Thoracic aorta (tissue), 2 donors: Measurements from ENCODE around the gene TRIO. TPM values are rescaled to one million over a fixed set of nuclear protein-coding genes. Genes with fewer than 3 reads are reported as not detected.

Experiments used
- ATAC-seq: fragments of 150-250 bp; one replicate; pipeline ENCODE4 v1.8.0; 2017; ENCODE audit warnings: low read depth; ENCODE audit not compliant: insufficient number of reproducible peaks, low FRiP score
- DNase-seq: peaks from one replicate; pipeline ENCODE4 v3.0.0-alpha.2; 2020; ENCODE audit warnings: low spot score
- H3K27ac ChIP-seq, 2 donors: fragments of 200-600 bp; sonication (generic); 1 replicate in 1 of 2; 2 replicates in 1 of 2; pipeline ENCODE4 v1.5.1; 2016; ENCODE audit warnings: mild to moderate bottlenecking in 2 of 2, moderate library complexity in 2 of 2
- H3K27me3 ChIP-seq: fragments of 200-600 bp; sonication (generic); replicated peaks from 2 replicates; pipeline ENCODE4 v1.6.0; 2016; ENCODE audit warnings: mild to moderate bottlenecking; ENCODE audit not compliant: insufficient read depth
- H3K36me3 ChIP-seq: fragments of 200-600 bp; sonication (generic); one replicate; pipeline ENCODE4 v1.5.1; 2016
- H3K4me1 ChIP-seq, 2 donors: fragments of 200-600 bp; sonication (generic); 1 replicate in 1 of 2; 2 replicates in 1 of 2; pipeline versions ENCODE4 v1.5.1 to v1.6.0; 2016; ENCODE audit warnings: low read depth in 2 of 2, mild to moderate bottlenecking in 1 of 2; ENCODE audit not compliant: control insufficient read depth in 1 of 2
- H3K4me3 ChIP-seq: fragments of 200-600 bp; sonication (generic); 2 replicates; pipeline ENCODE4 v1.5.1; 2016; ENCODE audit warnings: mild to moderate bottlenecking
- H3K9me3 ChIP-seq: fragments of 200-600 bp; sonication (generic); 2 replicates; pipeline ENCODE4 v1.5.1; 2016
- CTCF ChIP-seq: fragments of 200-600 bp; sonication (generic); IDR thresholded peaks from one replicate; pipeline ENCODE4 v1.5.1; 2019; ENCODE audit warnings: antibody characterized with exemption
- total RNA-seq, 2 donors: library from RNA; depleted of rRNA; stranded (reverse); fragments of >200 nt; gene quantifications; one replicate each; pipeline versions ENCODE4 v1.1.0 to v1.2.3, GENCODE V29; 2016

TRIO gene
- total RNA-seq, 2 donors from 2014 or later = 219 to 300 TPM

DNA sequence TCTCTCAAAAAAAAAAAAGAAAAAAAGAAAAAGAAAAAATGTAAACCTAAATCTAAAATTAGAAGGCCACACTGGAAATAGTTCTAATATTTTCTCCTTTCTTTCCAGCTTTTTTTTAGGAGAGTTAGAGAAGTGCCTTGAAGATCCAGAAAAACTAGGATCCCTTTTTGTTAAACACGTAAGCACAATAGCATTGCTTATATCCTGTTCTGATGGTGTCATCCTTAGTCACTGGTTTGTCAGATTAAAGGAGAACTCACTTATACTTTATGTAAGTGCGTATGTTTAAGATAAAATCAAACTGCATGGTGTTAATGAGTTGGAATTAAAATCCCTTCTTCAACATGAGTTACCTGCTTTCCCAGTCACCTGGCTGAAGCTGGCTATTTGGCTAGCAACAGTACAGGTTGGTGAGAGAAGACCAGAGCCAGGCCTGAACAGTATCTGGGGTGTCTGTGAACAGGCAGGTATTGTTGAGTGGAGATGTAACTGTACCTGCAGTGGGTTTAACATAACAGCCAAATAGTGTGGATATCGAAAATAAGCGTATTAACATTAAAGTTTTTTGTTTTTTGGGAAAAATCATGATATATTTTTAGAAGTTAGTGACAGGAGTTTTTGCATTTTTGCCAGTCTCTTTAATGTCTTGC lies 333.8 kb downstream of the TRIO start:
- Histone ChIP-seq H3K27me3 (no peaks in the 10 kb centered on the region), H3K4me1 (no peaks in the 10 kb centered on the region), H3K36me3 (peaks cover 62% of the 10 kb centered on the region), H3K27ac (no peak overlapping the region), H3K4me3 (no peak overlapping the region), H3K9me3 (no peaks in the 10 kb centered on the region)
- TF ChIP-seq CTCF = no peak
- ATAC-seq = no peak
- no peak for DNase-seq

DNA sequence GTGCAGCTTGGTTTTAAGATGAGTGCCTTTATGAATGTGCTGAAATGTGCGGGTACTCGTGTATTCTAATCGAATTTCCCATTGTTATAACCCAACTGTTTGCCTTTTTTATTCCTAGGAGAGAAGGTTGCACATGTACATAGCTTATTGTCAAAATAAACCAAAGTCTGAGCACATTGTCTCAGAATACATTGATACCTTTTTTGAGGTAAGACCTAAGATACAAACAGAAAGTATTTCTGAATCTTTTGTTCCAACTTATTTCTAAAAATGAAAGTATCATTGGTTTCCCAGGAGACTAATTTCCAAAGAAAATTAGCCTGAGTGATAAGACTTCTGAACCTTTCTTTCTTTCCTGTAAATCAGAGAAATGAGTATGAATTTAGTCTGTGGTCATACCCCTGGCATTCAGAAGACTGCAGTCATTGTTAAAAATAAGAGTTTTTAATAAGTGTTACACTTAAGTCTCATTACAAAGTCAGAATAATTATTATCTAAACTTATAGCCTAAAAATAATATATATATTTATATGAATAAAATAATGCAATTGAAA lies 336.1 kb downstream of the TRIO start:
- ATAC-seq (no peak), DNase-seq (no peak)
- peaks cover 70% of the 10 kb centered on the region for H3K36me3 ChIP-seq
- H3K4me3 ChIP-seq = no peak overlapping the region
- no peaks in the 10 kb centered on the region for H3K4me1 ChIP-seq
- no peak overlapping the region for H3K27ac ChIP-seq
- H3K9me3 ChIP-seq = no peaks in the 10 kb centered on the region
- H3K27me3 ChIP-seq = no peaks in the 10 kb centered on the region
- TF ChIP-seq CTCF = no peak

DNA sequence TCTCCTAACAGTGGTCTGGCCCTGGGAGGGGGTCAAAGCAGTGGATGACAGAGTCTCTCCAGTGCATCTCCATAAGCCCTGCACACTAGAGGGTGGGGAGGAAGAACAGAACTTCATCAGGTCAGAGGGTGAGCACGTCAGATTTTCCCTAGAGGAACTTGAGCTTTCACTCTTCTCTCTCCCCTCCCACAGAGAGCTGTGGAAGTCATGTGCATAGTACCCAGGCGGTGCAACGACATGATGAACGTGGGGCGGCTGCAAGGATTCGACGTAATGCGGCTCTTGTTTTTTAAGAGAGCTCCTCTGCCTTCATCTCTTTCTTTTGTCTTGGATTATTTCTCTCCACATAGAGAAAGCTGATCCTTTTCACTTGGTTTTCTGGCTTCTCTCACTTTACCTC lies 338.2 kb downstream of the TRIO start:
- Histone ChIP-seq H3K4me3 (no peak overlapping the region), H3K4me1 (no peaks in the 10 kb centered on the region), H3K27ac (no peak overlapping the region), H3K36me3 (peaks cover 69% of the 10 kb centered on the region), H3K9me3 (no peaks in the 10 kb centered on the region), H3K27me3 (no peaks in the 10 kb centered on the region)
- no peak for DNase-seq
- TF ChIP-seq CTCF = no peak
- no peak for ATAC-seq

DNA sequence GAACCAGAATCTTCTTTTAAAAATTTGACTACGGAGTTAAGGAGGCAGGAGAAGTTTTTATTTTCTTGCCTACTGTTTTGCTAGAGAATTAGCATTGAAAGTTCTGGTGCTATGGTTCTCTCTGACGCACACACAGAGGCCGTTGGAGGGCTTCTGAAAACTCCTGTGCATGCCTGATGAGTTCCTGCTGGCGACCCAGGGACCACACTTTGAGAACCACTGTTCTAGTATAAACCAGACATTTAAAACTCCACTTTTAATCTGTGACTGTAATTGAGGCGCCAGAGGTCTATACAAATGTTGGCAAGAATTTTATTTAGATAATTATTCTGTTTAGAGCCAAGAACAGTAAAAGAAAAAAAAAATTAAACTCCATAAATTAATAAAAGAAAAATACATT lies 338.9 kb downstream of the TRIO start:
- TF ChIP-seq CTCF = no peak
- Histone ChIP-seq H3K36me3 (peaks cover 69% of the 10 kb centered on the region), H3K4me3 (no peak overlapping the region), H3K9me3 (no peaks in the 10 kb centered on the region), H3K4me1 (no peaks in the 10 kb centered on the region), H3K27ac (no peak overlapping the region), H3K27me3 (no peaks in the 10 kb centered on the region)
- ATAC-seq = no peak
- DNase-seq = no peak

DNA sequence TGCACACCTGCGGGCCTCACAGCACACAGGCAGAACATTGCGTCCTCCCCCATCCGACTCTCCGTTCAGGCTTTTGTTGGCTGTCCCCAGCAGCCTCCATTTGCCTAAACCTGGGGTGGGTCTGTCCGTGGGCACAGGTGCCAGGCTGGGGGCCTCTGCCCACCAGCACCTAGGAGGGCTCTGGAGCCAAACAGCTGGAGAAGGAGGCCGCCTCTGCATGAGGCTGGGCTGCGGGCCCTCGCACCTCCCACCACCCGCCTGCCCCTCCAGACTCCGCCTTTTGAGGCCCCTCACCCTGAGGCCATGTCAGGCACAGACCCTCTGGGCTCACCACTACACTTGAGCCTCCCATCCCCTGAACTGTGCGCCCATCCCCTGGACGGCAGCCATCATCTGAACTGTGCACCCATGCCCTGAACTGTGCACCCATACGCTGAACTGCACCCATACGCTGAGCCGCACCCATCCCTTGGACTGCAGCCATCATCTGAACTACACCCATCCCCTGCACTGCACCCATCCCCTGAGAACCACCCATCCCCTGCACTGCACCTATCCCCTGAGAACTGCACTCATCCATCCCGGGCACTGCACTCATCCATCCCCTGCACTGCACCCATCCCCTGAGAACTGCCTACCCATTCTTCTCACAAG lies 340.5 kb downstream of the TRIO start:
- peaks cover 73% of the 10 kb centered on the region for H3K36me3 ChIP-seq
- ATAC-seq = no peak
- no peak for TF ChIP-seq CTCF

More for the DNA sequence above, 340.5 kb downstream of the TRIO start:
- DNase-seq = no peak
- H3K27me3 ChIP-seq = no peaks in the 10 kb centered on the region
- no peaks in the 10 kb centered on the region for H3K9me3 ChIP-seq
- H3K4me3 ChIP-seq = no peak overlapping the region
- no peak overlapping the region for H3K27ac ChIP-seq
- no peaks in the 10 kb centered on the region for H3K4me1 ChIP-seq
